Measurements from ENCODE around the gene EEF1A2.
"Not testable (repeated sequence)": the region's sequence is repeated elsewhere in the genome, so short reads cannot be mapped to it uniquely, and the experiment has no call there.

EEF1A2 gene

DNA sequence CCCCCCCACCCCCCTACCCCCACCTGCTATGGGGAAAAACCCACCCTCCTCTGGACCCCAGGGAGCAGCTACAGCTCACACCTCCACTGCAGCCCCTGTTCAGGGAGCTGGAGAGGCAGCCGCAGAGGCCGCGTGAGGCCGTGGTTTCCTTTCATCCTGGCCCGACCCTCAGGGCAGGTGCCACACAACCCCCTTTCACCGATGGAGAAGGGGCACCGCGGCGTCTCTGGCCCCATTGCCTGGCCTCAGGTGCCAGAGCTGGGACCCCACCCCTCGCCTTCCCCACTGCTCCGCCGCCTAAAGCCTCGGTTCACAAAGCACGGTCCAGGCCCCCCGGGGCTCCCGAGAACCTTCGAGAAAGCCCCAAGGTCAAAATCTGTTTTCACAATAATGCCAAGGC is 14.6 kb downstream of the EEF1A2 start:
- Histone ChIP-seq H3K27ac (no peak overlapping the region), H3K4me1 (ENCODE audit: control insufficient read depth in 1 of 2, insufficient read depth in 1 of 2, low read depth in 1 of 2, low read length in 1 of 2) (no peaks in the 10 kb centered on the region), H3K9me3 (no peaks in the 10 kb centered on the region), H3K27me3 (peaks cover 87% of the 10 kb centered on the region), H3K36me3 (no peaks in the 10 kb centered on the region), H3K4me3 (ENCODE audit: low read depth in 1 of 2, low read length in 1 of 2) (no peak overlapping the region)
- TF ChIP-seq, protein P1, sequence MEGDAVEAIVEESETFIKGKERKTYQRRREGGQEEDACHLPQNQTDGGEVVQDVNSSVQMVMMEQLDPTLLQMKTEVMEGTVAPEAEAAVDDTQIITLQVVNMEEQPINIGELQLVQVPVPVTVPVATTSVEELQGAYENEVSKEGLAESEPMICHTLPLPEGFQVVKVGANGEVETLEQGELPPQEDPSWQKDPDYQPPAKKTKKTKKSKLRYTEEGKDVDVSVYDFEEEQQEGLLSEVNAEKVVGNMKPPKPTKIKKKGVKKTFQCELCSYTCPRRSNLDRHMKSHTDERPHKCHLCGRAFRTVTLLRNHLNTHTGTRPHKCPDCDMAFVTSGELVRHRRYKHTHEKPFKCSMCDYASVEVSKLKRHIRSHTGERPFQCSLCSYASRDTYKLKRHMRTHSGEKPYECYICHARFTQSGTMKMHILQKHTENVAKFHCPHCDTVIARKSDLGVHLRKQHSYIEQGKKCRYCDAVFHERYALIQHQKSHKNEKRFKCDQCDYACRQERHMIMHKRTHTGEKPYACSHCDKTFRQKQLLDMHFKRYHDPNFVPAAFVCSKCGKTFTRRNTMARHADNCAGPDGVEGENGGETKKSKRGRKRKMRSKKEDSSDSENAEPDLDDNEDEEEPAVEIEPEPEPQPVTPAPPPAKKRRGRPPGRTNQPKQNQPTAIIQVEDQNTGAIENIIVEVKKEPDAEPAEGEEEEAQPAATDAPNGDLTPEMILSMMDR (IDR thresholded peaks at IDR 0.05), result no peak

DNA sequence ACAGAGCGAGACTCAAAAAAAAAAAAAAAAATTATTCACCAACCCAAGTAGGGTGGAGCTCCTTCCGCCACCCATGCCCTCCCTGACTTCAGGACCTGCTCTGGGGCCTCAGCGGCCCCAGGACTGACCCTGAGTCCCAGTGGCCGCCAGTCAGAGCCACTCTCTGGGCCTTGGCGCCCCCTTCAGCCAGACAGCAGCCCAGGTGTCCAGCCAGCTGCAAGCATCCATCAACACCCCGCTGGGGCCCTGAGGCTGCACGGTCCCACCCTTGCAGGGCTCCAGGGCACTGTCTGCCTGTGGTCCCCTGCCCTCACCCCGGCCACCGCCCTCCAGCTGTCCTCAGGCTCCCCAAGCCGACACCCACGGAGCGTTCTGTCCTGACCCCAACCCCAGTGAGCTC is 15.0 kb downstream of the EEF1A2 start:
- H3K4me1 ChIP-seq (ENCODE audit: control insufficient read depth in 1 of 2, insufficient read depth in 1 of 2, low read depth in 1 of 2, low read length in 1 of 2), result no peaks in the 10 kb centered on the region
- H3K27me3 ChIP-seq, result peaks cover 87% of the 10 kb centered on the region
- TF ChIP-seq, protein P1 (IDR thresholded peaks at IDR 0.05), result no peak
- H3K36me3 ChIP-seq, result no peaks in the 10 kb centered on the region
- no peak overlapping the region for H3K27ac ChIP-seq
- no peaks in the 10 kb centered on the region for H3K9me3 ChIP-seq
- H3K4me3 ChIP-seq (ENCODE audit: low read depth in 1 of 2, low read length in 1 of 2), result no peak overlapping the region

DNA sequence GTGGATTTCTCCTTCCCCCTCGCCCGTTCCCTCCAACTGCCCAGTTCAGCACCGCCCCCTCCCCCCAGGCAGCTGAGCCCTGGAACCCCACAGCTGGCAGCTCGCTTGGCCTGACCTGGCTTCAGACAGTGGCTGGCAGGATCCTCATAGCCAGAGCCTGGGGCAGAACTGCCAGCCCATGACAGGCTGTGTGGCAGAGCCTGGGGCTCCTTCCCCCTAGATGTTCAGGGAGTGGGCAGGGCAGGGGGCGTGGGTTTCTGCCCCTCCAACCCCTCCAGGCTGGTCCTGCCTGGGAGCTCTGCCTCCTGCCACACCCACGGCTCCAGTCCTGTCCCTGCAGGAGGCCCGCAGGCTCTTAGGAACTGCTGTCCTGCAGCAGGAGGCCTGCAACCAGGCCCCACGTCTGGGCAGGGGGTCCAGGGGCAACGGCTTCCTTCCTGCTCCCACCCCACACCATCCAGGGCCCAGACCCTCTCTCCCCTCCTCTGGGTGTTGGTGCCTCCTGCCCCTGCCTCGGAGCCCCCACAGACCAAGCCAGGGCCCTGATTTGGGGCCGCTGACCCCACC is 16.8 kb downstream of the EEF1A2 start:
- H3K27ac ChIP-seq, result no peak overlapping the region
- no peaks in the 10 kb centered on the region for H3K4me1 ChIP-seq (ENCODE audit: control insufficient read depth in 1 of 2, insufficient read depth in 1 of 2, low read depth in 1 of 2, low read length in 1 of 2)
- no peak overlapping the region for H3K4me3 ChIP-seq (ENCODE audit: low read depth in 1 of 2, low read length in 1 of 2)
- TF ChIP-seq, protein P1 (IDR thresholded peaks at IDR 0.05), result no peak
- H3K9me3 ChIP-seq, result no peaks in the 10 kb centered on the region
- peaks cover 87% of the 10 kb centered on the region for H3K27me3 ChIP-seq
- H3K36me3 ChIP-seq, result no peaks in the 10 kb centered on the region

DNA sequence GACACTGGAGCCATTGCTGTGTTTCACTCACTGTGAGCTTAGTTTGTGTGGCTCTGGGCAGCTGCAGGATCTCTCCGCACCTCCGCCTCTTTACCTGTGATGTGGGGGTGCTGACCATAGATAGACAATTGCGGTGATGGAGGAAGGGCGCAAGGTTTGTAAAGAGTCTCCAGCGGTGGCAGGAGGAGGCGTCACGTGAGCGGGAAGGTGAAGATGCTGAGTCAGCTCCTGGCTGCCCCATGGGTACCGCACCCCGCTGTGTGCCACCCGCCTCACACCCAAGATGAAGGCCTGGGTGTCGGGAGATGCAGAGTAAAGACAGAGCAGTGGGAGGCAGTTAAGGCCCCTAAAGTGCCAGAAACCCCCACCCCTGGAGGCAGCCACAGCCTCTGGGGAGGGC is 17.4 kb downstream of the EEF1A2 start:
- peaks cover 90% of the 10 kb centered on the region for H3K27me3 ChIP-seq
- no peak overlapping the region for H3K27ac ChIP-seq
- no peaks in the 10 kb centered on the region for H3K9me3 ChIP-seq
- no peaks in the 10 kb centered on the region for H3K36me3 ChIP-seq
- no peaks in the 10 kb centered on the region for H3K4me1 ChIP-seq (ENCODE audit: control insufficient read depth in 1 of 2, insufficient read depth in 1 of 2, low read depth in 1 of 2, low read length in 1 of 2)
- TF ChIP-seq, protein P1 (IDR thresholded peaks at IDR 0.05), result no peak
- H3K4me3 ChIP-seq (ENCODE audit: low read depth in 1 of 2, low read length in 1 of 2), result no peak overlapping the region

DNA sequence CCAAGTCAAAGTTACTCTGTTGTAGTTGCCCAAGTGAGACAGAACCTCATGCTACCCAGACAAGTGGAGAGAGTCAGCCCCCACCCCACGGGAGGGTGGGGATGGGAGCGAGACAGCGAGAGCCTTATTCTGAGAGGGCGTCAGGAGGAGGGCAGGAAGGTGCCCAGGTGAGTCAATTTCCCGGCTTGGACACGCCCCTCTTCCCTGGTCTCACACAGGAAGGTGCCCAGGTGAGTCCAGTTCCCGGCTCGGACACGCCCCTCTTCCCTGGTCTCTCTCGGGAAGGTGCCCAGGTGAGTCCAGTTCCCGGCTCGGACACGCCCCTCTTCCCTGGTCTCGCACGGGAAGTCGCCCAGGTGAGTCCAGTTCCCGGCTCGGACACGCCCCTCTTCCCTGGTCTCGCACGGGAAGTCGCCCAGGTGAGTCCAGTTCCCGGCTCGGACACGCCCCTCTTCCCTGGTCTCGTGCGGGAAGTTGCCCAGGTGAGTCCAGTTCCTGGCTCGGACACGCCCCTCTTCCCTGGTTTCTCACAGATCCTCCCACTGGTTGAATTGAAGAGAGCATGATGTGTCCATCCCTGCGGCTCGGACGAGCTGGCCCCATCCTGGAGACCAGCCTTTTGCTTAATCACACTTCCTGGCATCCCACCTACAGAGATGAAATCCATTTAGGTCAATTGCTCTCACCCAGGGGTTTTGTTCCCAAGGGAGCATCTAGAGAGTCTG is 19.0 kb downstream of the EEF1A2 start:
- not testable (repeated sequence) for H3K27ac ChIP-seq; H3K4me1 ChIP-seq (ENCODE audit: control insufficient read depth in 1 of 2, insufficient read depth in 1 of 2, low read depth in 1 of 2, low read length in 1 of 2); H3K4me3 ChIP-seq (ENCODE audit: low read depth in 1 of 2, low read length in 1 of 2); H3K9me3 ChIP-seq; H3K36me3 ChIP-seq
- H3K27me3 ChIP-seq, result peaks cover 99% of the 10 kb centered on the region
